GM12891 (cell line): Measurements from ENCODE around the gene CUL7.

ENCODE experiments used
- POLR2A ChIP-seq: IDR thresholded peaks from 2 replicates; pipeline ENCODE4 v1.6.1; 2011; ENCODE audit warnings: low read depth, low read length, control low read depth
- POLR2AphosphoS5 ChIP-seq: IDR thresholded peaks from 2 replicates; pipeline ENCODE4 v1.6.1; 2011; ENCODE audit warnings: low read depth, low read length, control low read depth
- SPI1 ChIP-seq: IDR thresholded peaks from 2 replicates; pipeline ENCODE4 v1.6.1; 2011; ENCODE audit warnings: low read depth, low read length, control low read depth
- TAF1 ChIP-seq: IDR thresholded peaks from 2 replicates; pipeline ENCODE4 v1.6.1; 2011; ENCODE audit warnings: low read depth, low read length, control low read depth

DNA sequence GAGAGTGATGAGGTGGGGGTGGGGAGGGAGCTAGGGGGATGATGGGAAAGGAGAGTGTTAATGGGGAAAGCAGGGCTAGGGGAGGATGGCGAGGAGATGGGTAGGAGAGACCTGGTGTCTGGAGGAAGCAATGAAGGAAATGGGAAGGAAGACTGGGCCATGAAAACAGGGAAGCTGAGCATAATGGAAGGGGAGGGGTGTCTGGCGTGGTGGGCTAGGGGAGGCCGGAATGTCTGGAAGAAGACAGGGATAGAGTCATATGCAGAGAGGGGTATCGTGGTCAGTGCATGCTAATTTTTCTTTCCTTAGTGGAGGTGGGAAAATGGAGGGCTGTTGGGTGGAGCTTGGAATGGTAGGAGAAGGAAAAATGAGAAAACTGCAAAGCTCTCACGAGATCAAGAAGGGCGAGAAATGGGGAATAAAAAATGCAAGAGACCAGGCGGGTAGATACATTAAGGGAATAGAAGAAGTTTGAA is 39.2 kb downstream of the CUL7 start:
- TF ChIP-seq POLR2AphosphoS5 (no peak), POLR2A (no peak), SPI1 (no peak), TAF1 (no peak)
